Measurements from ENCODE around the gene DNASE1L2. TPM values are rescaled to one million over a fixed set of nuclear protein-coding genes. Genes with fewer than 3 reads are reported as not detected.

The DNASE1L2 gene
- total RNA-seq, 1 experiment from 2014 or later, result 1.9 TPM

GRCh38 chr16:2280461-2280860 lies 44.2 kb downstream of the DNASE1L2 start:
- Histone ChIP-seq H3K9me3 (ENCODE audit: control insufficient read depth in 1 of 2, insufficient read depth in 1 of 2, low read depth in 1 of 2, low read length in 2 of 2) (no peaks in the 10 kb centered on the region), H3K27ac (ENCODE audit: low read depth, low read length) (no peak overlapping the region), H3K4me2 (ENCODE audit: low read length) (no peak overlapping the region), H4K20me1 (ENCODE audit: insufficient read depth) (no peaks in the 10 kb centered on the region), H3K36me3 (ENCODE audit: control insufficient read depth in 1 of 2, insufficient read depth in 2 of 2, low read length in 2 of 2) (no peaks in the 10 kb centered on the region), H3K27me3 (ENCODE audit: insufficient read depth, low read length) (no peaks in the 10 kb centered on the region), H3K4me1 (ENCODE audit: control insufficient read depth in 1 of 2, insufficient read depth in 2 of 2, low read length in 2 of 2) (no peaks in the 10 kb centered on the region), H2AFZ (ENCODE audit: low read depth, low read length, poor library complexity, severe bottlenecking) (no peak overlapping the region), H3K9ac (ENCODE audit: low read length) (no peak overlapping the region), H3K79me2 (ENCODE audit: insufficient read depth, low read length) (no peaks in the 10 kb centered on the region), H3K9me2 (ENCODE audit: insufficient read depth) (no peaks in the 10 kb centered on the region), H3K4me3 (replicated peaks in 1 of 2; ENCODE audit: low read depth in 1 of 2, low read length in 2 of 2) (no peak overlapping the region)
- BruUV-seq (replicated peaks), result no TSS peak
- TF ChIP-seq POLR2A (IDR thresholded peaks at IDR 0.05; ENCODE audit: borderline replicate concordance, extremely low read depth, insufficient read depth, insufficient read length) (no peak), REST (IDR thresholded peaks at IDR 0.05; ENCODE audit: low read depth) (no peak), CTCF (IDR thresholded peaks at IDR 0.05 in 2 of 3, conservative IDR thresholded peaks at IDR 0.05 in 1 of 3; ENCODE audit: borderline replicate concordance in 1 of 3, insufficient read depth in 1 of 3, low read depth in 2 of 3, low read length in 2 of 3) (no peak), EZH2 (IDR thresholded peaks at IDR 0.05) (no peak), RAD21 (IDR thresholded peaks at IDR 0.05; ENCODE audit: low read depth) (no peak), CEBPB (IDR thresholded peaks at IDR 0.05; ENCODE audit: low read depth) (no peak), MAX (IDR thresholded peaks at IDR 0.05) (no peak), JUND (IDR thresholded peaks at IDR 0.05) (no peak), ATF3 (IDR thresholded peaks at IDR 0.05) (no peak)
- CTCF ChIA-PET, result no interaction called here
- RAD21 ChIA-PET (ENCODE audit: low non-redundant PET in 1 of 2, low total read pairs in 2 of 2, uncharacterized antibody in 2 of 2, unreplicated experiment in 2 of 2), result no interaction called here
- ATAC-seq (no peak), DNase-seq (ENCODE audit: low read depth, low spot score) (no peak)
- POLR2A ChIA-PET, result no interaction called here
- intact Hi-C loops (cut with micrococcal nuclease), result no loop called here

All from HCT116 (cell line).